CD4-positive, alpha-beta T cell (primary cell): Measurements from ENCODE around the gene ARHGAP10. TPM values are rescaled to one million over a fixed set of nuclear protein-coding genes. Genes with fewer than 3 reads are reported as not detected.

Experiments used
- ATAC-seq: fragments of 200-7000 bp; cut with Tn5 transposase; one replicate; pipeline ENCODE4 v1.10.0; 2022; ENCODE audit warnings: mild to moderate bottlenecking; ENCODE audit not compliant: poor library complexity
- CTCF ChIA-PET: fragments of 350-600 bp; sonication (Branson Sonifier 250); formaldehyde crosslinking; loops from one replicate; lab custom pipeline; 2021; ENCODE audit warnings: antibody characterized with exemption, inconsistent platforms; lab: Charles Lee
- POLR2A ChIA-PET: fragments of 350-600 bp; sonication (Branson Sonifier 250); formaldehyde crosslinking; loops from one replicate; lab custom pipeline; 2021; ENCODE audit warnings: antibody characterized with exemption, inconsistent platforms; lab: Charles Lee
- DNase-seq, 14 experiments: peaks; one replicate each; pipeline ENCODE4 v3.0.0-alpha.2; 2013 to 2020; ENCODE audit warnings: mixed read lengths in 2 of 14
- H3K27ac ChIP-seq, 2 donors: one replicate each; pipeline versions ENCODE4 v1.5.1 to v1.7.0; 2013; ENCODE audit warnings: low read length in 2 of 2, low read depth in 1 of 2, mild to moderate bottlenecking in 1 of 2
- H3K27me3 ChIP-seq, 2 experiments: 1 replicate in 1 of 2; 2 replicates in 1 of 2; pipeline versions ENCODE4 v1.6.1 to v1.7.0; 2013; ENCODE audit warnings: low read length in 2 of 2, control low read depth in 1 of 2, mild to moderate bottlenecking in 1 of 2, moderate library complexity in 1 of 2; ENCODE audit not compliant: insufficient read depth in 2 of 2, control insufficient read depth in 1 of 2
- H3K36me3 ChIP-seq: one replicate; pipeline ENCODE4 v1.6.1; 2013; ENCODE audit warnings: low read length, control low read depth; ENCODE audit not compliant: insufficient read depth
- H3K4me1 ChIP-seq: one replicate; pipeline ENCODE4 v1.6.1; 2013; ENCODE audit warnings: low read length, control low read depth; ENCODE audit not compliant: insufficient read depth
- H3K4me3 ChIP-seq: one replicate; pipeline ENCODE4 v1.5.1; 2013; ENCODE audit warnings: mild to moderate bottlenecking, low read length, moderate library complexity
- H3K9me3 ChIP-seq, 2 experiments: 1 replicate in 1 of 2; 2 replicates in 1 of 2; pipeline versions ENCODE4 v1.6.1 to v1.7.0; 2013; ENCODE audit warnings: low read length in 2 of 2, mild to moderate bottlenecking in 2 of 2, control low read depth in 1 of 2, moderate library complexity in 1 of 2; ENCODE audit not compliant: control insufficient read depth in 1 of 2, insufficient read depth in 1 of 2
- H3K27ac Mint-ChIP-seq: one replicate; pipeline ENCODE4 v1.8.0; 2020; ENCODE audit warnings: mixed read lengths
- H3K27me3 Mint-ChIP-seq: one replicate; pipeline ENCODE4 v1.8.0; 2021; ENCODE audit warnings: mixed read lengths
- H3K36me3 Mint-ChIP-seq: one replicate; pipeline ENCODE4 v1.8.0; 2021; ENCODE audit warnings: low read depth, mixed read lengths
- H3K4me1 Mint-ChIP-seq: one replicate; pipeline ENCODE4 v1.8.0; 2021; ENCODE audit warnings: low read depth, mixed read lengths
- H3K4me3 Mint-ChIP-seq: one replicate; pipeline ENCODE4 v1.8.0; 2020; ENCODE audit warnings: mild to moderate bottlenecking, mixed read lengths
- H3K9me3 Mint-ChIP-seq: one replicate; pipeline ENCODE4 v1.8.0; 2020; ENCODE audit warnings: mixed read lengths
- intact Hi-C, 2 experiments: fragments of 100-400 bp; cut with DNase I in 1 of 2; cut with micrococcal nuclease in 1 of 2; formaldehyde crosslinking; loops; one replicate each; pipeline versions ENCODE4 v1.15.1 to v1.9.0; 2023 to 2025; cut with DNase I, micrococcal nuclease
- total RNA-seq, 174 experiments: library from RNA in 2 of 174; stranded (reverse) in 2 of 174; gene quantifications; one replicate each; pipeline ENCODE4 v1.2.3 and lab custom pipeline; 2021 to 2026
- TF ChIP-seq, protein P1 (sequence below): fragments of 200-600 bp; IDR thresholded peaks from one replicate; pipeline ENCODE4 v1.8.0; 2022; ENCODE audit warnings: antibody characterized with exemption, mild to moderate bottlenecking

The ARHGAP10 gene
- total RNA-seq, 2 experiments from 2014 or later = 5.6 to 5.7 TPM

DNA sequence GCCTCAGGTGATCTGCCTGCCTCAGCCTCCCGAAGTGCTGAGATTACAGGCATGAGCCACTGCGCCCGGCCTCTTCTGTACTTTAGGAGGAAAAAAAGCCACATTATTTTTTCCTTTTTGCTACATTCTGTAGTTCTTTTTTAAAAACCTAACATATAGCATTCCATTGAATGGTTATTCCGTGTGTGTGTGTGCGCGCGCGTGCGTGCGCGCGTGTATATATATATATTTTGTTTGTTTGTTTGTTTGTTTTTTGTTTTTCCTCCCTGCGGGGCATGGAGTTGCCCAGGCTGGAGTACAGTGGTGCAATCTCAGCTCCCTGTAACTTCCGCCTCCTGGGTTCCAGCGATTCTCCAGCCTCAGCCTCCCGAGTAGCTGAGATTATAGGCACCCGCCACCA lies 59.5 kb downstream of the ARHGAP10 start:
- Mint-ChIP-seq H3K27ac (no peak overlapping the region), H3K9me3 (no peaks in the 10 kb centered on the region), H3K27me3 (no peaks in the 10 kb centered on the region), H3K4me3 (no peak overlapping the region), H3K36me3 (no peaks in the 10 kb centered on the region), H3K4me1 (peaks cover 36% of the 10 kb centered on the region)
- ChIA-PET POLR2A (interaction anchor here (1.6 kb wide), 1 partner anchor 59 kb away, joined by 25 read pairs; the partner anchor contains the start of gene ARHGAP10), CTCF (interaction anchor here (1.7 kb wide), 1 partner anchor 76 kb away, joined by 4 read pairs; no protein-coding TSS in a partner anchor)
- Histone ChIP-seq H3K27ac (no peak overlapping the region), H3K4me1 (peaks cover 19% of the 10 kb centered on the region), H3K27me3 (no peaks in the 10 kb centered on the region), H3K4me3 (no peak overlapping the region), H3K36me3 (no peaks in the 10 kb centered on the region), H3K9me3 (no peaks in the 10 kb centered on the region)
- DNase-seq (no peak), ATAC-seq (no peak)
- intact Hi-C loops = loop anchor here in 1 of 2 experiments (5.0 kb wide), 1 partner anchor 59 kb away; the partner anchor contains the start of gene ARHGAP10
- TF ChIP-seq, protein P1, sequence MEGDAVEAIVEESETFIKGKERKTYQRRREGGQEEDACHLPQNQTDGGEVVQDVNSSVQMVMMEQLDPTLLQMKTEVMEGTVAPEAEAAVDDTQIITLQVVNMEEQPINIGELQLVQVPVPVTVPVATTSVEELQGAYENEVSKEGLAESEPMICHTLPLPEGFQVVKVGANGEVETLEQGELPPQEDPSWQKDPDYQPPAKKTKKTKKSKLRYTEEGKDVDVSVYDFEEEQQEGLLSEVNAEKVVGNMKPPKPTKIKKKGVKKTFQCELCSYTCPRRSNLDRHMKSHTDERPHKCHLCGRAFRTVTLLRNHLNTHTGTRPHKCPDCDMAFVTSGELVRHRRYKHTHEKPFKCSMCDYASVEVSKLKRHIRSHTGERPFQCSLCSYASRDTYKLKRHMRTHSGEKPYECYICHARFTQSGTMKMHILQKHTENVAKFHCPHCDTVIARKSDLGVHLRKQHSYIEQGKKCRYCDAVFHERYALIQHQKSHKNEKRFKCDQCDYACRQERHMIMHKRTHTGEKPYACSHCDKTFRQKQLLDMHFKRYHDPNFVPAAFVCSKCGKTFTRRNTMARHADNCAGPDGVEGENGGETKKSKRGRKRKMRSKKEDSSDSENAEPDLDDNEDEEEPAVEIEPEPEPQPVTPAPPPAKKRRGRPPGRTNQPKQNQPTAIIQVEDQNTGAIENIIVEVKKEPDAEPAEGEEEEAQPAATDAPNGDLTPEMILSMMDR = no peak

DNA sequence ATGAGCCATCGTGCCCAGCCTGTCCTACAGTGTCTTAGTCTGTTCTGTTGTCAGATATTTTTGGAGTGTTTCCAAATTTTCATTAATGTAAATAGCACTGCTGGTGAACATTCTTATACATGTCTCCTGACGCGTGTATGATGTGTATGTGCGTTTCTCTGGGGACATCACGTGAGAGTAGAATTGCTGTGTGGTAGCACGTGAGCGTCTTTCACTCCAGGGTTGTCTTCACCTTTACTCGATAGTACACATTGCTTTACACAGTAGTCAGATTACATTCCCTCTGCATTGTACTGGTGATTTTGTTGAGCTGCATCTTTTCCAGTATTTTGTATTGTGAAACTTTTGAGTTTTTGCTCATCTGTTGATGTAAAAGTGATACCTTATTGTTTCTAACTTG lies 60.0 kb downstream of the ARHGAP10 start:
- Histone ChIP-seq H3K27me3 (no peaks in the 10 kb centered on the region), H3K36me3 (no peaks in the 10 kb centered on the region), H3K9me3 (no peaks in the 10 kb centered on the region), H3K4me1 (peaks cover 19% of the 10 kb centered on the region), H3K4me3 (peak overlapping the region; percentile 58), H3K27ac (peak overlapping the region in 1 of 2 donors; percentile 72)
- Mint-ChIP-seq H3K4me3 (peak overlapping the region; percentile 91), H3K9me3 (no peaks in the 10 kb centered on the region), H3K36me3 (no peaks in the 10 kb centered on the region), H3K27me3 (no peaks in the 10 kb centered on the region), H3K27ac (peak overlapping the region; percentile 85), H3K4me1 (peaks cover 38% of the 10 kb centered on the region)
- CTCF ChIA-PET = interaction anchor here (1.7 kb wide), 1 partner anchor 75 kb away, joined by 4 read pairs; no protein-coding TSS in a partner anchor
- ATAC-seq = no peak
- DNase-seq = no peak
- TF ChIP-seq, protein P1 = no peak
- POLR2A ChIA-PET = interaction anchor here (1.3 to 1.6 kb wide), 4 partner anchors 60 to 651 kb away, joined by 4 to 25 read pairs (median 6); partner anchors contain the start of genes ARHGAP10, NR3C2 and PRMT9
- intact Hi-C loops = loop anchor here in 1 of 2 experiments (5.0 kb wide), 1 partner anchor 60 kb away; the partner anchor contains the start of gene ARHGAP10

DNA sequence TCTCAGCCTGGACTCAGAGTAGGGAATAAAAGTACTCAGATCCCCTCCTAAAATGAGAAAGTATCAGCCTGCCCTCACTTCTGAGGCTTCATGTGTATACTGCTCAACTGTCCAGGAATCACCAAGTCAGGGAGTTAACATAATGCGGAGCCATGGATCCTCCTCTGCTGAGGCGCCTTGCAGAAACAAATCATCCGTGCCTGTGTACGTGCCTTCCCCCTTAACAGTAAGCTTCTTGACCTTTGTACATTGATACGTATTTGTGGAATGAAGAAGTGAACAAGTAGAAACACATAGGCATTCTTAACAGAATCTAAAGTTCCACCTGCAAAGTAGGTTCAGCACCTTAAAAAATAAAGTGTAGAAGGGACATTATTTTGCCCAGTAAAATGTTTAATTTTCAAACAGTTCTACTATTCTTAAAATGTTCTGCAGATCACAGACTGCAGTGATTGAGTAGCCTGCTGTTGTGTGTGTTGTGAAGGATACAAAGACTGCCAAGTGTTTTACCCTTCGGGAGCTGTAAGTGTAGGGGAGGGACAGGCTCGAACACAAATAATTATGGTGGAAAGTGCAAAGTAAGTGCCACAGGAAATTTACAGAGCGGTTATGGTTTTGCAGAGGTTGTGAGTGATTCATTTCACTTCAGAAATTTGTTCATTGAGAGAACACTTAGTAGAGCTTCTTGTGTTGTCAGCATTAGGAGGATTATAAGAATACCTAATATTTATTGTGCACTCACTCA lies 61.9 kb downstream of the ARHGAP10 start:
- H3K36me3 Mint-ChIP-seq = no peaks in the 10 kb centered on the region
- DNase-seq (peak in 1 of 14 experiments; percentile 27), ATAC-seq (no peak)
- ChIA-PET CTCF (interaction anchor here (1.8 kb wide), 1 partner anchor 73 kb away, joined by 7 read pairs; no protein-coding TSS in a partner anchor), POLR2A (interaction anchor here (1.6 to 2.2 kb wide), 2 partner anchors 62 to 110 kb away, joined by 6 to 12 read pairs; partner anchors contain the start of genes ARHGAP10 and PRMT9)
- peak overlapping the region; percentile 85 for H3K27ac Mint-ChIP-seq
- no peaks in the 10 kb centered on the region for H3K36me3 ChIP-seq
- H3K27me3 ChIP-seq = no peaks in the 10 kb centered on the region
- H3K27me3 Mint-ChIP-seq = no peaks in the 10 kb centered on the region
- H3K9me3 ChIP-seq = no peaks in the 10 kb centered on the region
- no peak overlapping the region for H3K4me3 ChIP-seq
- intact Hi-C loops = loop anchor here in 1 of 2 experiments (5.0 kb wide), 1 partner anchor 61 kb away; the partner anchor contains the start of gene ARHGAP10
- no peaks in the 10 kb centered on the region for H3K9me3 Mint-ChIP-seq
- H3K27ac ChIP-seq = no peak overlapping the region
- peaks cover 42% of the 10 kb centered on the region for H3K4me1 Mint-ChIP-seq
- TF ChIP-seq, protein P1 = no peak
- peak overlapping the region; percentile 39 for H3K4me3 Mint-ChIP-seq
- H3K4me1 ChIP-seq = peaks cover 19% of the 10 kb centered on the region
